Eye (tissue), 1 donor: Measurements from ENCODE around the gene ATP11A.
"Not testable (repeated sequence)": the region's sequence is repeated elsewhere in the genome, so short reads cannot be mapped to it uniquely, and the experiment has no call there.

Source experiments
- DNase-seq: peaks from one replicate; pipeline ENCODE4 v3.0.0-alpha.2; 2015

Gene ATP11A

GRCh38 chr13:112825071-112825470, 135.2 kb downstream of the ATP11A start:
- DNase-seq: no peak

- DNase-seq: no peak
These were observed 136.0 kb downstream of the ATP11A start for GRCh38 chr13:112825875-112826274.

GRCh38 chr13:112826565-112826964, 136.7 kb downstream of the ATP11A start:
- DNase-seq: no peak

GRCh38 chr13:112828082-112828699, 138.4 kb downstream of the ATP11A start:
- no peak for DNase-seq

- DNase-seq: no peak
These were observed 138.9 kb downstream of the ATP11A start for GRCh38 chr13:112828756-112829155.

GRCh38 chr13:112831196-112831595, 141.4 kb downstream of the ATP11A start:
- DNase-seq: no peak

GRCh38 chr13:112831801-112832200, 142.0 kb downstream of the ATP11A start:
- no peak for DNase-seq

- DNase-seq: no peak
These were observed 143.0 kb downstream of the ATP11A start for GRCh38 chr13:112832811-112833210.

- DNase-seq: no peak
These were observed 143.9 kb downstream of the ATP11A start for GRCh38 chr13:112833551-112834257.

GRCh38 chr13:112835344-112835743, 145.5 kb downstream of the ATP11A start:
- no peak for DNase-seq

GRCh38 chr13:112835796-112836195, 146.0 kb downstream of the ATP11A start:
- DNase-seq: no peak

- no peak for DNase-seq
These were observed 147.1 kb downstream of the ATP11A start for GRCh38 chr13:112836940-112837339.

GRCh38 chr13:112837371-112838037, 147.7 kb downstream of the ATP11A start:
- no peak for DNase-seq

- DNase-seq: no peak
These were observed 148.4 kb downstream of the ATP11A start for GRCh38 chr13:112838038-112838841.

- DNase-seq: no peak
These were observed 148.9 kb downstream of the ATP11A start for GRCh38 chr13:112838842-112839117.

- DNase-seq: no peak
These were observed 149.7 kb downstream of the ATP11A start for GRCh38 chr13:112839356-112840105.

GRCh38 chr13:112840472-112841302, 150.8 kb downstream of the ATP11A start:
- DNase-seq: no peak

GRCh38 chr13:112841303-112842015, 151.6 kb downstream of the ATP11A start:
- DNase-seq: not testable (repeated sequence)

- peak; percentile 22 for DNase-seq
These were observed 152.6 kb downstream of the ATP11A start for GRCh38 chr13:112842343-112842856.

GRCh38 chr13:112842931-112843391, 153.1 kb downstream of the ATP11A start:
- peak; percentile 62 for DNase-seq
